CD4-positive, alpha-beta T cell (primary cell): Measurements from ENCODE around the gene MYO3B. TPM values are rescaled to one million over a fixed set of nuclear protein-coding genes. Genes with fewer than 3 reads are reported as not detected.

Experiments
- ATAC-seq: fragments of 200-7000 bp; cut with Tn5 transposase; one replicate; pipeline ENCODE4 v1.10.0; 2022; ENCODE audit warnings: mild to moderate bottlenecking; ENCODE audit not compliant: poor library complexity
- CTCF ChIA-PET: fragments of 350-600 bp; sonication (Branson Sonifier 250); formaldehyde crosslinking; loops from one replicate; lab custom pipeline; 2021; ENCODE audit warnings: antibody characterized with exemption, inconsistent platforms; lab: Charles Lee
- POLR2A ChIA-PET: fragments of 350-600 bp; sonication (Branson Sonifier 250); formaldehyde crosslinking; loops from one replicate; lab custom pipeline; 2021; ENCODE audit warnings: antibody characterized with exemption, inconsistent platforms; lab: Charles Lee
- DNase-seq, 14 experiments: peaks; one replicate each; pipeline ENCODE4 v3.0.0-alpha.2; 2013 to 2020; ENCODE audit warnings: mixed read lengths in 2 of 14
- H3K27ac ChIP-seq, 2 donors: one replicate each; pipeline versions ENCODE4 v1.5.1 to v1.7.0; 2013; ENCODE audit warnings: low read length in 2 of 2, low read depth in 1 of 2, mild to moderate bottlenecking in 1 of 2
- H3K27me3 ChIP-seq, 2 experiments: 1 replicate in 1 of 2; 2 replicates in 1 of 2; pipeline versions ENCODE4 v1.6.1 to v1.7.0; 2013; ENCODE audit warnings: low read length in 2 of 2, control low read depth in 1 of 2, mild to moderate bottlenecking in 1 of 2, moderate library complexity in 1 of 2; ENCODE audit not compliant: insufficient read depth in 2 of 2, control insufficient read depth in 1 of 2
- H3K36me3 ChIP-seq: one replicate; pipeline ENCODE4 v1.6.1; 2013; ENCODE audit warnings: low read length, control low read depth; ENCODE audit not compliant: insufficient read depth
- H3K4me1 ChIP-seq: one replicate; pipeline ENCODE4 v1.6.1; 2013; ENCODE audit warnings: low read length, control low read depth; ENCODE audit not compliant: insufficient read depth
- H3K4me3 ChIP-seq: one replicate; pipeline ENCODE4 v1.5.1; 2013; ENCODE audit warnings: mild to moderate bottlenecking, low read length, moderate library complexity
- H3K9me3 ChIP-seq, 2 experiments: 1 replicate in 1 of 2; 2 replicates in 1 of 2; pipeline versions ENCODE4 v1.6.1 to v1.7.0; 2013; ENCODE audit warnings: low read length in 2 of 2, mild to moderate bottlenecking in 2 of 2, control low read depth in 1 of 2, moderate library complexity in 1 of 2; ENCODE audit not compliant: control insufficient read depth in 1 of 2, insufficient read depth in 1 of 2
- H3K27ac Mint-ChIP-seq: one replicate; pipeline ENCODE4 v1.8.0; 2020; ENCODE audit warnings: mixed read lengths
- H3K27me3 Mint-ChIP-seq: one replicate; pipeline ENCODE4 v1.8.0; 2021; ENCODE audit warnings: mixed read lengths
- H3K36me3 Mint-ChIP-seq: one replicate; pipeline ENCODE4 v1.8.0; 2021; ENCODE audit warnings: low read depth, mixed read lengths
- H3K4me1 Mint-ChIP-seq: one replicate; pipeline ENCODE4 v1.8.0; 2021; ENCODE audit warnings: low read depth, mixed read lengths
- H3K4me3 Mint-ChIP-seq: one replicate; pipeline ENCODE4 v1.8.0; 2020; ENCODE audit warnings: mild to moderate bottlenecking, mixed read lengths
- H3K9me3 Mint-ChIP-seq: one replicate; pipeline ENCODE4 v1.8.0; 2020; ENCODE audit warnings: mixed read lengths
- intact Hi-C, 2 experiments: fragments of 100-400 bp; cut with DNase I in 1 of 2; cut with micrococcal nuclease in 1 of 2; formaldehyde crosslinking; loops; one replicate each; pipeline versions ENCODE4 v1.15.1 to v1.9.0; 2023 to 2025; cut with DNase I, micrococcal nuclease
- total RNA-seq, 174 experiments: library from RNA in 2 of 174; stranded (reverse) in 2 of 174; gene quantifications; one replicate each; pipeline ENCODE4 v1.2.3 and lab custom pipeline; 2021 to 2026
- TF ChIP-seq, protein P1 (sequence below): fragments of 200-600 bp; IDR thresholded peaks from one replicate; pipeline ENCODE4 v1.8.0; 2022; ENCODE audit warnings: antibody characterized with exemption, mild to moderate bottlenecking

The MYO3B gene
- total RNA-seq, 2 experiments from 2014 or later: not detected

- Mint-ChIP-seq H3K9me3 (no peaks in the 10 kb centered on the region), H3K27me3 (peaks cover 31% of the 10 kb centered on the region), H3K36me3 (no peaks in the 10 kb centered on the region), H3K4me1 (peaks cover 32% of the 10 kb centered on the region), H3K27ac (no peak overlapping the region), H3K4me3 (no peak overlapping the region)
- H3K27ac ChIP-seq: no peak overlapping the region
- intact Hi-C loops: no loop called here
- POLR2A ChIA-PET: no interaction called here
- ATAC-seq (no peak), DNase-seq (no peak)
- TF ChIP-seq, protein P1, sequence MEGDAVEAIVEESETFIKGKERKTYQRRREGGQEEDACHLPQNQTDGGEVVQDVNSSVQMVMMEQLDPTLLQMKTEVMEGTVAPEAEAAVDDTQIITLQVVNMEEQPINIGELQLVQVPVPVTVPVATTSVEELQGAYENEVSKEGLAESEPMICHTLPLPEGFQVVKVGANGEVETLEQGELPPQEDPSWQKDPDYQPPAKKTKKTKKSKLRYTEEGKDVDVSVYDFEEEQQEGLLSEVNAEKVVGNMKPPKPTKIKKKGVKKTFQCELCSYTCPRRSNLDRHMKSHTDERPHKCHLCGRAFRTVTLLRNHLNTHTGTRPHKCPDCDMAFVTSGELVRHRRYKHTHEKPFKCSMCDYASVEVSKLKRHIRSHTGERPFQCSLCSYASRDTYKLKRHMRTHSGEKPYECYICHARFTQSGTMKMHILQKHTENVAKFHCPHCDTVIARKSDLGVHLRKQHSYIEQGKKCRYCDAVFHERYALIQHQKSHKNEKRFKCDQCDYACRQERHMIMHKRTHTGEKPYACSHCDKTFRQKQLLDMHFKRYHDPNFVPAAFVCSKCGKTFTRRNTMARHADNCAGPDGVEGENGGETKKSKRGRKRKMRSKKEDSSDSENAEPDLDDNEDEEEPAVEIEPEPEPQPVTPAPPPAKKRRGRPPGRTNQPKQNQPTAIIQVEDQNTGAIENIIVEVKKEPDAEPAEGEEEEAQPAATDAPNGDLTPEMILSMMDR: no peak
- no peaks in the 10 kb centered on the region for H3K9me3 ChIP-seq
- H3K4me1 ChIP-seq: peaks cover 18% of the 10 kb centered on the region
- H3K36me3 ChIP-seq: no peaks in the 10 kb centered on the region
- no peaks in the 10 kb centered on the region for H3K27me3 ChIP-seq
- CTCF ChIA-PET: no interaction called here
- H3K4me3 ChIP-seq: no peak overlapping the region
These were observed 325.6 kb downstream of the MYO3B start for GRCh38 chr2:170503563-170503962.

DNA sequence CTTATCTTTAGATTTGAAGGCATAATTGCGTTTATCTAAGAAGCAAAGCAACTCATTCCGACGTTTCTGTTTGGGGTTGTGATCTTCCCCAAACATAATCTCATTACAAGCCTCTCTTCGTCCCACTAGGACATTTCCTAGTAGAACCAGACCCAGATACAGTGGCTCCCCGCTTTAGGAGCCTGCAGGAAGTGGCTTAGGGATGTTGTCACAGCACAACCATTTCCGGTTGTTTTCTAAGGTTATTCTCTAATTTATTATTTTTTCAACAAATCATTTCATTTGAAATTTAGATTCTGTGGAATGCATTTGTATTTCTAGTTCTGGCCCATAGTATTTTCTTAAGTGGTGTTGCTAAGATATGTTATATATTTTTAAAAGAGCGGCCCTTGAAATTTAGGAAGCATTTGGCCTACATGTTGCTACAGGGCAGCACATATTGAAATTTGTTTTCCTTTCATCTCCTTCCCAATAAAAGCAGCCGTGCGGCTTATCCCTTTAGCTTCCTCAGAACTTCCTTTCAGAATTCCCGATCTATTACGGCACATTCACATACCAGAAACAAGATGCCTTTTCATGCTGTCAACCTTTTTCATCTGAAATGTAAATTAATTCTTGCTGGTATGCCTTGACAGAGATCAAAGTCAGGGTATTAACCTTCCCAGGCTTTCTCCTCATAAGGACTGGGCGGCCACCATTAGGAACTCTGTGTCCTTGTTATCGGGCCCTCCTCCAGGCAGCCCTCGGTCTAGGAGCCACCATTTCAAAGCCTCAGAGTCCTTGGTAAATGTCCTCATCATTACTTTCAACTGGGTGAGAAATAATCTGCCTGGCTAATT is 326.2 kb downstream of the MYO3B start:
- DNase-seq: no peak
- Histone ChIP-seq H3K4me3 (no peak overlapping the region), H3K27me3 (no peaks in the 10 kb centered on the region), H3K9me3 (no peaks in the 10 kb centered on the region), H3K36me3 (no peaks in the 10 kb centered on the region), H3K4me1 (peaks cover 18% of the 10 kb centered on the region), H3K27ac (no peak overlapping the region)
- ChIA-PET CTCF (no interaction called here), POLR2A (no interaction called here)
- ATAC-seq: no peak
- TF ChIP-seq, protein P1: no peak
- Mint-ChIP-seq H3K27ac (no peak overlapping the region), H3K27me3 (peaks cover 25% of the 10 kb centered on the region), H3K36me3 (no peaks in the 10 kb centered on the region), H3K4me1 (peaks cover 36% of the 10 kb centered on the region), H3K9me3 (no peaks in the 10 kb centered on the region), H3K4me3 (no peak overlapping the region)
- intact Hi-C loops: no loop called here

DNA sequence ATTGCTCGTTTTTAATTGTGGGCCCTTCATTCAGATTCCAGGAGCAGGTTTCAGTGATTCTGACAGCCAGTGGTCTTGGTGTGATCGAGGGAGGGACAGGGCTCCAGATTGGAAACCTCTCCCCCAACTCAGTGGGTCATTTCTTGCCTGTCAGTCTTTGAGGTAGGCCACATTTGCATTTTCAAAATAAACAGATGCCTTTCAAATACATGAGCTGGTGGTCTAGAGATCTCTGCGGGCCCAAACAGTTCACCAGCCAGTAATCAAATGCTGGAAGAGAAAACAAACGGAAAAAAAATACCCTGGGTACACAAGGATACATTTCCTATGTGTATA is 326.8 kb downstream of the MYO3B start:
- H3K27ac Mint-ChIP-seq: no peak overlapping the region
- intact Hi-C loops: loop anchor here in 1 of 2 experiments (5.0 kb wide), 1 partner anchor 213 kb away; the partner anchor contains the start of gene SP5
- Histone ChIP-seq H3K4me1 (peaks cover 18% of the 10 kb centered on the region), H3K36me3 (no peaks in the 10 kb centered on the region), H3K27ac (no peak overlapping the region), H3K4me3 (no peak overlapping the region), H3K9me3 (no peaks in the 10 kb centered on the region), H3K27me3 (no peaks in the 10 kb centered on the region)
- CTCF ChIA-PET: no interaction called here
- POLR2A ChIA-PET: no interaction called here
- H3K9me3 Mint-ChIP-seq: no peaks in the 10 kb centered on the region
- peaks cover 23% of the 10 kb centered on the region for H3K27me3 Mint-ChIP-seq
- H3K36me3 Mint-ChIP-seq: no peaks in the 10 kb centered on the region
- H3K4me1 Mint-ChIP-seq: peaks cover 38% of the 10 kb centered on the region
- H3K4me3 Mint-ChIP-seq: no peak overlapping the region
- TF ChIP-seq, protein P1: no peak
- no peak for ATAC-seq
- no peak for DNase-seq
